Trophoblast cell (in vitro differentiated cells and primary cell): ENCODE results near the gene PC.

ENCODE experiments used
- DNase-seq, 2 donors: peaks; one replicate each; pipeline ENCODE4 v3.0.0-alpha.2; 2016
- H2AFZ ChIP-seq: 2 replicates; pipeline ENCODE4 v1.6.1; 2013; ENCODE audit warnings: low read length, moderate library complexity, mild to moderate bottlenecking; ENCODE audit not compliant: insufficient read depth, poor library complexity
- H2AK5ac ChIP-seq: 2 replicates; pipeline ENCODE4 v1.6.1; 2013; ENCODE audit warnings: mild to moderate bottlenecking, low read length
- H2BK120ac ChIP-seq: 2 replicates; pipeline ENCODE4 v1.6.1; 2013; ENCODE audit warnings: low read length, mild to moderate bottlenecking, moderate library complexity; ENCODE audit not compliant: insufficient read depth, poor library complexity
- H2BK12ac ChIP-seq: 2 replicates; pipeline ENCODE4 v1.6.1; 2013; ENCODE audit warnings: mild to moderate bottlenecking, low read length, moderate library complexity
- H2BK5ac ChIP-seq: 2 replicates; pipeline ENCODE4 v1.6.1; 2013; ENCODE audit warnings: low read length, low read depth, moderate library complexity, mild to moderate bottlenecking; ENCODE audit not compliant: poor library complexity
- H3K14ac ChIP-seq: 2 replicates; pipeline ENCODE4 v1.6.1; 2013; ENCODE audit warnings: mild to moderate bottlenecking, low read length
- H3K18ac ChIP-seq: 2 replicates; pipeline ENCODE4 v1.6.1; 2013; ENCODE audit warnings: mild to moderate bottlenecking, low read length
- H3K23ac ChIP-seq: 2 replicates; pipeline ENCODE4 v1.6.1; 2013; ENCODE audit warnings: low read length
- H3K27ac ChIP-seq: 2 replicates; pipeline ENCODE4 v1.5.1; 2013; ENCODE audit warnings: low read depth, mild to moderate bottlenecking, inconsistent platforms, low read length, moderate library complexity
- H3K27me3 ChIP-seq: 2 replicates; pipeline ENCODE4 v1.6.1; 2013; ENCODE audit warnings: inconsistent platforms, mild to moderate bottlenecking, low read length, moderate library complexity; ENCODE audit not compliant: insufficient read depth
- H3K36me3 ChIP-seq, 2 experiments: 1 replicate in 1 of 2; 2 replicates in 1 of 2; pipeline ENCODE4 v1.6.1; 2013; ENCODE audit warnings: low read length in 2 of 2, mild to moderate bottlenecking in 2 of 2, moderate library complexity in 1 of 2; ENCODE audit not compliant: insufficient read depth in 2 of 2, control insufficient read depth in 1 of 2
- H3K4ac ChIP-seq: 2 replicates; pipeline ENCODE4 v1.6.1; 2013; ENCODE audit warnings: low read depth, mild to moderate bottlenecking, low read length, moderate library complexity
- H3K4me1 ChIP-seq, 2 experiments: 1 replicate in 1 of 2; 2 replicates in 1 of 2; pipeline ENCODE4 v1.6.1; 2013; ENCODE audit warnings: low read length in 2 of 2, mild to moderate bottlenecking in 2 of 2, moderate library complexity in 1 of 2; ENCODE audit not compliant: insufficient read depth in 2 of 2, control insufficient read depth in 1 of 2
- H3K4me2 ChIP-seq: 2 replicates; pipeline ENCODE4 v1.6.1; 2013; ENCODE audit warnings: inconsistent platforms, mild to moderate bottlenecking, low read length, moderate library complexity
- H3K4me3 ChIP-seq: 2 replicates; pipeline ENCODE4 v1.5.1; 2013; ENCODE audit warnings: mild to moderate bottlenecking, low read depth, low read length, inconsistent platforms
- H3K79me1 ChIP-seq: one replicate; pipeline ENCODE4 v1.6.1; 2013; ENCODE audit warnings: low read length
- H3K79me2 ChIP-seq: 2 replicates; pipeline ENCODE4 v1.6.1; 2013; ENCODE audit warnings: low read length, mild to moderate bottlenecking; ENCODE audit not compliant: control insufficient read depth, insufficient read depth, poor library complexity
- H3K9ac ChIP-seq: 2 replicates; pipeline ENCODE4 v1.6.1; 2013; ENCODE audit warnings: mild to moderate bottlenecking, low read length
- H3K9me3 ChIP-seq: 2 replicates; pipeline ENCODE4 v1.6.1; 2013; ENCODE audit warnings: low read depth, mild to moderate bottlenecking, control low read depth, inconsistent platforms, low read length; ENCODE audit not compliant: insufficient read depth
- H4K12ac ChIP-seq: 2 replicates; pipeline ENCODE4 v1.6.1; 2013; ENCODE audit warnings: low read depth, mild to moderate bottlenecking, low read length, moderate library complexity
- H4K8ac ChIP-seq: 2 replicates; pipeline ENCODE4 v1.6.1; 2013; ENCODE audit warnings: low read depth, mild to moderate bottlenecking, low read length, moderate library complexity
- H4K91ac ChIP-seq: one replicate; pipeline ENCODE4 v1.6.1; 2013; ENCODE audit warnings: low read depth, mild to moderate bottlenecking, low read length, moderate library complexity
- WGBS: extraction: QIAGEN DNeasy Blood & Tissue Kit; methylation state at CpG from one replicate; pipeline ENCODE4 v1.1.7; 2013; ENCODE audit warnings: missing lambda C conversion rate; ENCODE audit not compliant: insufficient read length, insufficient coverage; ENCODE audit errors: extremely low coverage; 5-methylcytosine and 5-hydroxymethylcytosine counted together

PC gene

DNA sequence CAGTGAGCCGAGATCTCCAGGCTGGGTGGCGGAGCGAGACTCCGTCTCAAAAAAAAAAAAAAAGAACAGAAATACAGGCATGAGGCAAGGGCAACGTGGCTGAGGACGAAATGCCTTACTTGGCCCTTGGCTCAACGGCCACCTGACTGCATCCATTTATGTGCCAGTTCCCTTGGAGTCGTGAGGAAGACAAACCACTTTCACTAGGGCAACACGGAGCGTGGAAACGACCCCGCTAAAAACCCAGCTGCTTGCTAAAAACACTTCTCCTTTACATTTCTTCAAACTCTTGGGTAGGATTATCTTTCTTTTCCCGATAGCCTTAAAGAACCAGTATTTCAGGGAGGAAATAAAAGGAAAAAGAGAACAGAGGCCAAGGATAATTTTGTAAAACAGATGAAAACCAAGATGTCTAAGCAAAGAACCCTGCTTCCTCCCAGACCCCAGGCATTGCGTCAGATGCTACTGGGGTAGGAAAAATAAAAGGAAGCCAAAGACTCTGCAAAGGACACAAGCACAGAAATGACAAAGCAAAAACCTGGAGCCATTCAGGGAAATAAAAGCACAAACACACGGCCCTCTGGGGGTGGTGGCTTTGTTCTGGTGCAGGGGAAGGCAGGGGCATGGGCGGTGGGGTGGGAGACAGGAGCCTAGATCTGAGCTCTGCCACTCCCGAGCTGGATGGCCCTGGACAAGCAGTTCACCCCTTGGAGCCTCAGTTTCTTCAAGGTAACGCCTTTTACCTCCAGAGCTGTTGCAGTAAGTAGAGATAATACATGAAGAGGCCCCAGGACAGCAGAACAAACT is 37.0 kb downstream of the PC start:
- Histone ChIP-seq H3K9me3 (no peaks in the 10 kb centered on the region), H3K79me1 (no peaks in the 10 kb centered on the region), H3K4me1 (no peaks in the 10 kb centered on the region), H3K36me3 (no peaks in the 10 kb centered on the region), H4K91ac (no peak overlapping the region), H3K9ac (no peak overlapping the region), H2BK120ac (no peak overlapping the region), H2BK12ac (no peak overlapping the region), H3K4me3 (no peak overlapping the region), H3K27me3 (no peaks in the 10 kb centered on the region), H3K4me2 (no peak overlapping the region), H3K18ac (no peak overlapping the region), H3K23ac (no peak overlapping the region), H3K27ac (no peak overlapping the region), H3K14ac (no peak overlapping the region), H3K79me2 (no peaks in the 10 kb centered on the region), H4K12ac (no peak overlapping the region), H2AFZ (no peak overlapping the region), H2BK5ac (no peak overlapping the region), H4K8ac (no peak overlapping the region), H3K4ac (no peak overlapping the region), H2AK5ac (no peak overlapping the region)
- WGBS, result no CpG with 5 or more reads among the region's 18 CpGs
- no peak for DNase-seq

DNA sequence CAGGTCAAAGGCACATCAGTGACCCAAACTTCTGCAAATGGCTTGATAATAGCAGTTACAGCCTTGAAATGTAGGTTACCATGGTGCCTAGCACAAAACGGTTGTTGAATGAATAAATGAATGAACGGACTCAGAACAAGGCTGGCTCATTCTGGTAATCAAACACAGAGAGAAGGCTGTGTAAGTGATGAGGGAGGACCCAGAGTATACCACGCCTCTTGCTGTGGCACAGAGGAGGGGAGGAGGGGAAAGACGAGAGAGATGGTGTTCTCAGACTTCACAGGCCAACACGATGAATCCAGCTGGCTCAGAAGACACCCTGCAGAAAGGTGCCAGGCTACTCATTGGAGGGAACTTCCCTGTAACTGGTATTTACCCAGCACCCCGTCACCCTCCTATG is 38.3 kb downstream of the PC start:
- no peaks in the 10 kb centered on the region for H3K9me3 ChIP-seq
- H3K9ac ChIP-seq, result no peak overlapping the region
- H3K36me3 ChIP-seq, result no peaks in the 10 kb centered on the region
- no peak overlapping the region for H3K4ac ChIP-seq
- H3K4me2 ChIP-seq, result no peak overlapping the region
- H3K27ac ChIP-seq, result no peak overlapping the region
- H4K8ac ChIP-seq, result no peak overlapping the region
- H3K79me1 ChIP-seq, result no peaks in the 10 kb centered on the region
- H4K12ac ChIP-seq, result no peak overlapping the region
- no peak overlapping the region for H3K4me3 ChIP-seq
- H2BK12ac ChIP-seq, result no peak overlapping the region
- H2BK5ac ChIP-seq, result no peak overlapping the region
- no peaks in the 10 kb centered on the region for H3K27me3 ChIP-seq
- DNase-seq, result no peak
- no peak overlapping the region for H4K91ac ChIP-seq
- no peak overlapping the region for H2BK120ac ChIP-seq
- no peaks in the 10 kb centered on the region for H3K4me1 ChIP-seq
- no peak overlapping the region for H2AFZ ChIP-seq
- H3K23ac ChIP-seq, result no peak overlapping the region
- no peak overlapping the region for H3K14ac ChIP-seq
- H3K79me2 ChIP-seq, result no peaks in the 10 kb centered on the region
- no CpG with 5 or more reads among the region's 6 CpGs for WGBS
- no peak overlapping the region for H3K18ac ChIP-seq
- H2AK5ac ChIP-seq, result no peak overlapping the region

DNA sequence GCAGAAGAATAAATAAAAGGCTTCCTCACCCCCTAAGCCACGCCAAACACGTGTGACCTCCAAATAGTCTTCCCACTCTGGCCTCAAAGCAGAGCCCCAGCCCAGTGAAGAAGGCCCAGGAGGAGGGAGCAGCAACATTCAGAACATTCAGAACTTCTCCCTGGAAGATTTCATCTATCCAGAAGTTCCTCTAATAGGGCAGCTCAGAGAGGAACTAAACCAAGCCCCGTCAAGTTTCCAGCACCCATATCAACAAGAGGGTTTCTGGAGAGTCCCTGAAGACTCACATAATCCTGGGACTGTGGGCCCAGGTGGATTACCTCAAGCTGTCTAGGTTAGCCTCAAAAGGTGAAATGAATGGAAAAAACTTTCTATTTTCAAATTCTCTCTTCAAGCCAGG is 39.4 kb downstream of the PC start:
- no peaks in the 10 kb centered on the region for H3K4me1 ChIP-seq
- no peak overlapping the region for H4K12ac ChIP-seq
- no peak overlapping the region for H3K9ac ChIP-seq
- no peak overlapping the region for H2BK5ac ChIP-seq
- H2AFZ ChIP-seq, result no peak overlapping the region
- no peaks in the 10 kb centered on the region for H3K36me3 ChIP-seq
- DNase-seq, result no peak
- no peak overlapping the region for H4K8ac ChIP-seq
- no CpG with 5 or more reads among the region's 3 CpGs for WGBS
- no peak overlapping the region for H3K4ac ChIP-seq
- H2BK120ac ChIP-seq, result no peak overlapping the region
- no peak overlapping the region for H4K91ac ChIP-seq
- no peaks in the 10 kb centered on the region for H3K27me3 ChIP-seq
- H2BK12ac ChIP-seq, result no peak overlapping the region
- H3K18ac ChIP-seq, result no peak overlapping the region
- H3K4me2 ChIP-seq, result no peak overlapping the region
- H3K79me1 ChIP-seq, result no peaks in the 10 kb centered on the region
- H3K4me3 ChIP-seq, result no peak overlapping the region
- H3K79me2 ChIP-seq, result no peaks in the 10 kb centered on the region
- no peak overlapping the region for H3K27ac ChIP-seq
- no peak overlapping the region for H3K14ac ChIP-seq
- no peaks in the 10 kb centered on the region for H3K9me3 ChIP-seq
- no peak overlapping the region for H3K23ac ChIP-seq
- no peak overlapping the region for H2AK5ac ChIP-seq

DNA sequence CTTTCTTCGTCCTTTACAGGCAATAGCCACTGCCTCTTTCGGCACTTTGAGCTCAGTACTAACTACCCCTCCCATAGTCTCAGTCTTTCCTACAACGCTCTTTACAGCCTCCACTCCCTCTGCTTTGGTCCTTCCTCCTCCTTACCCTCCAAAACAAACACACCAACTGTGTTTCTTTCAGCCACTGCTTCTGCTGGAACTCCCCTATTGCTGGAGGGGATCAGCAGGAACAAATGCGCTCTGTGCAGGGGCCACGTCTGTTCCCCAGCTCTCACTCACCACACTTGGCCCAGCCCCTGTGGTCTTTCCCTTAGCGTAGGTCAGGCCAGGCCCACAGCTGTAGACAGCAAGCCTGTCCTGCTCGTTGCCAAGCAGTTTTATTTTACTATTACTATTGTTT is 42.3 kb downstream of the PC start:
- Histone ChIP-seq H3K79me2 (no peaks in the 10 kb centered on the region), H3K4me1 (no peaks in the 10 kb centered on the region), H3K4me3 (no peak overlapping the region), H2AFZ (no peak overlapping the region), H4K8ac (no peak overlapping the region), H2BK12ac (no peak overlapping the region), H3K79me1 (no peaks in the 10 kb centered on the region), H3K27me3 (no peaks in the 10 kb centered on the region), H3K4me2 (no peak overlapping the region), H4K91ac (no peak overlapping the region), H2AK5ac (no peak overlapping the region), H3K23ac (no peak overlapping the region), H3K4ac (no peak overlapping the region), H3K9me3 (no peaks in the 10 kb centered on the region), H4K12ac (no peak overlapping the region), H3K14ac (no peak overlapping the region), H2BK5ac (no peak overlapping the region), H2BK120ac (no peak overlapping the region), H3K18ac (no peak overlapping the region), H3K36me3 (no peaks in the 10 kb centered on the region), H3K27ac (no peak overlapping the region), H3K9ac (no peak overlapping the region)
- WGBS, result no CpG with 5 or more reads among the region's 7 CpGs
- DNase-seq, result no peak
